Measurements from ENCODE around the gene AFG1L. TPM values are rescaled to one million over a fixed set of nuclear protein-coding genes. Genes with fewer than 3 reads are reported as not detected.

AFG1L gene
- total RNA-seq, 4 donors from 2014 or later: 6.7 to 8.6 (median 7.4) TPM

DNA sequence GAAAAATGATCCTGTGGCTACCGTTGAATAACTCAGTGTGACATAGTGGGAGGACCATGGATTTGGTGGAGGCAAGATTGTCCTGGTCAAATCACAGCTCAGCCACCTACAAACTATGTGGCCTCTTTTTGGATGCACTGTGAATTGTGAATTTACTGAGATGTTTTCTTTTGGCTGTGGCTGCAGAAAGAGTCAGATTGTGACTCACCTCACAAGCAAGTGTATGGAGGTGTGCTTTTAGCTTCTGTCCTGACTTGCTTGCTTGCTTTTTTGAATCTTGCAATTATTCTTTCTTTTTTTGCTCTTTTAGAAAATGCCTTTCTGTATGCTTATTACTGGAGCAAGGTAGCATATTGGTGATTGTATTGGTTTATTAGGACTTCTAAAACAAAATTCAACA, 143.0 kb downstream of the AFG1L start:
- no peak overlapping the region for H3K4me3 ChIP-seq (replicated peaks in 1 of 3)
- H3K4me1 ChIP-seq: no peaks in the 10 kb centered on the region
- TF ChIP-seq, protein P1, sequence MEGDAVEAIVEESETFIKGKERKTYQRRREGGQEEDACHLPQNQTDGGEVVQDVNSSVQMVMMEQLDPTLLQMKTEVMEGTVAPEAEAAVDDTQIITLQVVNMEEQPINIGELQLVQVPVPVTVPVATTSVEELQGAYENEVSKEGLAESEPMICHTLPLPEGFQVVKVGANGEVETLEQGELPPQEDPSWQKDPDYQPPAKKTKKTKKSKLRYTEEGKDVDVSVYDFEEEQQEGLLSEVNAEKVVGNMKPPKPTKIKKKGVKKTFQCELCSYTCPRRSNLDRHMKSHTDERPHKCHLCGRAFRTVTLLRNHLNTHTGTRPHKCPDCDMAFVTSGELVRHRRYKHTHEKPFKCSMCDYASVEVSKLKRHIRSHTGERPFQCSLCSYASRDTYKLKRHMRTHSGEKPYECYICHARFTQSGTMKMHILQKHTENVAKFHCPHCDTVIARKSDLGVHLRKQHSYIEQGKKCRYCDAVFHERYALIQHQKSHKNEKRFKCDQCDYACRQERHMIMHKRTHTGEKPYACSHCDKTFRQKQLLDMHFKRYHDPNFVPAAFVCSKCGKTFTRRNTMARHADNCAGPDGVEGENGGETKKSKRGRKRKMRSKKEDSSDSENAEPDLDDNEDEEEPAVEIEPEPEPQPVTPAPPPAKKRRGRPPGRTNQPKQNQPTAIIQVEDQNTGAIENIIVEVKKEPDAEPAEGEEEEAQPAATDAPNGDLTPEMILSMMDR (IDR thresholded peaks at IDR 0.05): no peak
- TF ChIP-seq POLR2A (IDR thresholded peaks at IDR 0.05): no peak
- no peak overlapping the region for H3K27ac ChIP-seq
- H3K36me3 ChIP-seq: no peaks in the 10 kb centered on the region
- 64 to 83% methylated on average over 1 of the region's 1 CpG for WGBS, 2 donors
- H3K9me3 ChIP-seq: no peaks in the 10 kb centered on the region
- intact Hi-C loops (cut with DNase I): no loop called here
- no peak for DNase-seq
- H3K27me3 ChIP-seq: no peaks in the 10 kb centered on the region

DNA sequence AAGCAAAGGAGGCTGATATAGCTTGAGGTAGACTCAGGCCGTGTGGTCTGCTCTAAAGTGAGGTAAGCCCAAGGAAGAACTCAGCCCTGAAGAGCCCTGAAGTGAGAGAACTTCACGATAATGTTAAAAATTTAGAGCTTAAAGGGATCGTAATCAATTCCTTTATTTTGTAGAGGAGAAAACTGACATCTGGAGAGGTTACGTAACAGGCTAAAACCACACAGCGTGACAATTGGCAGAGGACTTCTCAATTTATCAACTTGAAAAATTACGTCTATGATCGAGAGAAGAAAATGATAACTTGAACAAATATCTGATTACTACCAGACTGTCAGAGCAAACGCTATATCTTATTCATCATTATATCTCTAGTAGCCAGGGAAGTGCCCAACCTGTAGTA, 144.1 kb downstream of the AFG1L start:
- TF ChIP-seq POLR2A (IDR thresholded peaks at IDR 0.05): no peak
- TF ChIP-seq, protein P1 (IDR thresholded peaks at IDR 0.05): no peak
- Histone ChIP-seq H3K36me3 (no peaks in the 10 kb centered on the region), H3K4me1 (no peaks in the 10 kb centered on the region), H3K4me3 (replicated peaks in 1 of 3) (no peak overlapping the region), H3K27me3 (no peaks in the 10 kb centered on the region), H3K9me3 (no peaks in the 10 kb centered on the region), H3K27ac (no peak overlapping the region)
- intact Hi-C loops (cut with DNase I): no loop called here
- 74% methylated on average over 8 of the region's 8 CpGs for WGBS, 2 donors
- no peak for DNase-seq

DNA sequence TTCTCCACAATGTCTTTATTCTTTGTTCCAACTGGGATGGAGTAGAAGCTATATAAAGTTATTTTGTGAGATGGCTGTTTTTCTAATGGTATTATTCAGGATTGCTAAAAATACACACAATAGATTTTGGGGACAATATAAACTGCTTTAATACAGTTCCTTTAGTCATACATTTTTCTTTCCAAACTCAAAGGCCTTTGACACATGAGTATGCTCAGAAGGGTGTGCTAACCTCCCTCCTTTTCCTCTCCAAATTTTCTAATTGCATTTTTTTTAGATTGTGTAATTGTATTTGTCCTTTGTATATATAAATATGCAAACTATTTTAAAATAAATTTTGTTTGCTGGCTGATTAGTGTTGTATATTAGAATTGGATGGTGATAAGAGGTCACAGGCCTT, 146.3 kb downstream of the AFG1L start:
- Histone ChIP-seq H3K4me3 (replicated peaks in 1 of 3) (no peak overlapping the region), H3K9me3 (no peaks in the 10 kb centered on the region), H3K4me1 (no peaks in the 10 kb centered on the region), H3K36me3 (no peaks in the 10 kb centered on the region), H3K27me3 (no peaks in the 10 kb centered on the region), H3K27ac (no peak overlapping the region)
- TF ChIP-seq, protein P1 (IDR thresholded peaks at IDR 0.05): no peak
- no peak for TF ChIP-seq POLR2A (IDR thresholded peaks at IDR 0.05)
- intact Hi-C loops (cut with DNase I): no loop called here
- no peak for DNase-seq

DNA sequence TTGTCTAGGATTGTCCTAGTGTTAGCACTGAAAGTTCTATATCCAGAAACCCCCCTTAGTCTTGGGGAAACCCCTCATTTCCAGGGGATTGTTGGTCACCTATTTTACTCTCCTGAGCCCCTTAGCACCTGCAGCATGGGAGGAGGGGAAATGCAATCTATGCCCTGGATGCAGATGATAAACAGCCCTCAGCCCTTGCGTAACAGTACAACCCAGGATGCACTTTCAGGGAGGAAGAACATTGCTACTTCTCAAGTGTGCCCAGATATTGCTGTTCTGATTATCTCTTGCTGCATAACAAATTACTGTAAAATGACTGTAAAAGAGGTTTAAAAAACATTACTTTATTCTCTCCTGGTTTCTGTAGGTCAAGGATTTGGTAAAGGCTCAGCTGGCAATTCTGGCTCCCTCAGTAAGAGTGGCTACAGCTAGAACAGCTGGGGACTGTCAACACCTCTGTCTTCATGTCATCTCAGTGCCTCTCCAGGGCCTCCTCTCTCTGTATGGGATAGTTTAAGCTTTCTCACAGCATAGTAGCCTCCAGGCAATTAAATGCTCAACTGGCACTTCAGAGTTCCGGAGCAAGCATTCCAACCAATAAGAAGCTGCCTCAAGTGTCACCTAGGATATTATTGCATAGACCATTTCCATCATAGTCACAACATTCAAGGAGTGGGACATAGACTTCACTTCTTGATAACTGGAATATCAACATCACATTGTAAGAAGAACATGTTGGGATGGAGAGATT, 148.1 kb downstream of the AFG1L start:
- no peaks in the 10 kb centered on the region for H3K4me1 ChIP-seq
- no peaks in the 10 kb centered on the region for H3K9me3 ChIP-seq
- WGBS, 2 donors: 98 to 100% methylated on average over 2 of the region's 2 CpGs
- no peak overlapping the region for H3K4me3 ChIP-seq (replicated peaks in 1 of 3)
- no peaks in the 10 kb centered on the region for H3K27me3 ChIP-seq
- no peak for DNase-seq
- TF ChIP-seq POLR2A (IDR thresholded peaks at IDR 0.05): no peak
- TF ChIP-seq, protein P1 (IDR thresholded peaks at IDR 0.05): no peak
- H3K27ac ChIP-seq: no peak overlapping the region
- intact Hi-C loops (cut with DNase I): no loop called here
- H3K36me3 ChIP-seq: no peaks in the 10 kb centered on the region

DNA sequence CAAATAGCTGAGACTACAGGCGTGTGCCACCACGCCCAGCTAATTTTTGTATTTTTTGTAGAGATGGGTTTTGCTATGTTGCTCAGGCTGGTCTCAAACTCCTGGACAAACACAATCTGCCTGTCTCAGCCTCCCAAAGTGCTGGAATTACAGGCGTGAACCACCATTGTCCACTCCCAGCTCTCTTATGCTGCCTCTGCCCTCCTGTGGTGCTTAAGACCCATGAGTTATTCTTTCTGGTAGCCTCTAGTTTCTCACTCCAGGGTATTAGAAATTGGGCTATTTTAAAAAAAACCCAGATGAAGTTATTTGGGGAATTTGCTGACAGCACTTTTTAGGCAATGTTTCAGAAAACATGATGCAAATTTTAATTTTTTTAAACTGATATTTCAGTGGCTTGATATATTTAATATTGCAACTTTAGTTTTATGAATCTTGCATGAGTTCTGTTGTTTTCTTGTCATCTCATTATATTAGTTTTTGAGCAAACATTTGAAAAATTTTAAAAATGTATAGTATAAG, 151.8 kb downstream of the AFG1L start:
- no peak for TF ChIP-seq POLR2A (IDR thresholded peaks at IDR 0.05)
- TF ChIP-seq, protein P1 (IDR thresholded peaks at IDR 0.05): no peak
- Histone ChIP-seq H3K4me1 (no peaks in the 10 kb centered on the region), H3K27ac (no peak overlapping the region), H3K4me3 (replicated peaks in 1 of 3) (no peak overlapping the region), H3K27me3 (no peaks in the 10 kb centered on the region), H3K9me3 (no peaks in the 10 kb centered on the region), H3K36me3 (no peaks in the 10 kb centered on the region)
- no peak for DNase-seq
- intact Hi-C loops (cut with DNase I): no loop called here
- WGBS, 2 donors: 86 to 96% methylated on average over 3 of the region's 3 CpGs
